Fibroblast of lung (primary cell): Measurements from ENCODE around the gene GSG1L. TPM values are rescaled to one million over a fixed set of nuclear protein-coding genes. Genes with fewer than 3 reads are reported as not detected.

Experiments used
- DNase-seq, 2 donors: peaks; one replicate each; pipeline versions ENCODE4 v3.0.0 to v3.0.0-alpha.2; 2010; ENCODE audit warnings: low read depth in 2 of 2
- H2AFZ ChIP-seq: 2 replicates; pipeline ENCODE4 v1.5.1; 2012; ENCODE audit warnings: low read length, control low read depth, inconsistent platforms
- H3K27ac ChIP-seq: 2 replicates; pipeline ENCODE4 v1.5.1; 2011; ENCODE audit warnings: low read length, control low read depth; ENCODE audit not compliant: insufficient read depth
- H3K27me3 ChIP-seq: 2 replicates; pipeline ENCODE4 v1.5.1; 2011; ENCODE audit warnings: mild to moderate bottlenecking, low read length; ENCODE audit not compliant: control insufficient read depth, insufficient read depth
- H3K36me3 ChIP-seq: 2 replicates; pipeline ENCODE4 v1.5.1; 2011; ENCODE audit warnings: low read length; ENCODE audit not compliant: control insufficient read depth, insufficient read depth
- H3K4me1 ChIP-seq: 2 replicates; pipeline ENCODE4 v1.5.1; 2011; ENCODE audit warnings: low read length; ENCODE audit not compliant: control insufficient read depth, insufficient read depth; ENCODE audit errors: extremely low read depth
- H3K4me2 ChIP-seq: 2 replicates; pipeline ENCODE4 v1.5.1; 2011; ENCODE audit warnings: low read length, control low read depth; ENCODE audit not compliant: insufficient read depth; ENCODE audit errors: extremely low read depth
- H3K4me3 ChIP-seq, 4 experiments: fragments of 200-600 bp in 1 of 4; sonication (generic) in 1 of 4; replicated peaks in 1 of 4; 2 replicates each; pipeline ENCODE4 v1.5.1; 2011 to 2016; ENCODE audit warnings: low read length in 4 of 4, low read depth in 3 of 4, mild to moderate bottlenecking in 3 of 4, control low read depth in 2 of 4, inconsistent platforms in 1 of 4, mixed read lengths in 1 of 4; ENCODE audit not compliant: insufficient read depth in 1 of 4; ENCODE audit errors: control extremely low read depth in 1 of 4
- H3K79me2 ChIP-seq: 2 replicates; pipeline ENCODE4 v1.5.1; 2012; ENCODE audit warnings: mild to moderate bottlenecking, low read length, inconsistent platforms; ENCODE audit not compliant: control insufficient read depth, insufficient read depth
- H3K9ac ChIP-seq: 2 replicates; pipeline ENCODE4 v1.5.1; 2011; ENCODE audit warnings: mild to moderate bottlenecking, low read length, control low read depth; ENCODE audit not compliant: insufficient read depth
- H3K9me3 ChIP-seq: 2 replicates; pipeline ENCODE4 v1.5.1; 2012; ENCODE audit warnings: low read depth, low read length; ENCODE audit not compliant: control insufficient read depth, insufficient read depth
- H4K20me1 ChIP-seq: 2 replicates; pipeline ENCODE4 v1.5.1; 2011; ENCODE audit warnings: low read length; ENCODE audit not compliant: control insufficient read depth, insufficient read depth; ENCODE audit errors: extremely low read depth
- EZH2 ChIP-seq: IDR thresholded peaks from 2 replicates; pipeline ENCODE4 v1.5.1; 2012; ENCODE audit warnings: low read length, control low read depth, mild to moderate bottlenecking; ENCODE audit errors: missing control alignments
- polyA plus RNA-seq, 2 donors: library from polyadenylated mRNA; depleted of rRNA in 1 of 2; stranded (reverse) in 1 of 2; unstranded in 1 of 2; fragments of >200 nt; gene quantifications; 2 replicates each; pipeline ENCODE4 v1.2.1, GENCODE V29; 2011 to 2012; ENCODE audit warnings: missing spikeins in 1 of 2
- total RNA-seq: library from RNA; depleted of rRNA; stranded (reverse); fragments of >200 nt; gene quantifications from 2 replicates; pipeline ENCODE4 v1.2.1, GENCODE V29; 2014
- TF ChIP-seq, protein P1 (sequence below), 2 donors: IDR thresholded peaks in 1 of 2; conservative IDR thresholded peaks in 1 of 2; 1 replicate in 1 of 2; 2 replicates in 1 of 2; pipeline ENCODE4 v1.5.1; 2011 to 2012; ENCODE audit warnings: low read length in 2 of 2, control low read depth in 1 of 2, inconsistent platforms in 1 of 2, low read depth in 1 of 2, mild to moderate bottlenecking in 1 of 2

The GSG1L gene
- total and polyA plus RNA-seq, 2 donors (not counting 1 experiment from before 2014, with no cell fraction given) = not detected

GRCh38 chr16:27827765-27828164 is 235.7 kb downstream of the GSG1L start:
- Histone ChIP-seq H3K4me1 (no peaks in the 10 kb centered on the region), H3K36me3 (no peaks in the 10 kb centered on the region)

GRCh38 chr16:27826893-27827289 is 236.6 kb downstream of the GSG1L start:
- no peaks in the 10 kb centered on the region for H3K9me3 ChIP-seq
- no peak overlapping the region for H3K4me2 ChIP-seq
- H3K4me1 ChIP-seq = no peaks in the 10 kb centered on the region
- H3K4me3 ChIP-seq = no peak overlapping the region
- TF ChIP-seq, protein P1, sequence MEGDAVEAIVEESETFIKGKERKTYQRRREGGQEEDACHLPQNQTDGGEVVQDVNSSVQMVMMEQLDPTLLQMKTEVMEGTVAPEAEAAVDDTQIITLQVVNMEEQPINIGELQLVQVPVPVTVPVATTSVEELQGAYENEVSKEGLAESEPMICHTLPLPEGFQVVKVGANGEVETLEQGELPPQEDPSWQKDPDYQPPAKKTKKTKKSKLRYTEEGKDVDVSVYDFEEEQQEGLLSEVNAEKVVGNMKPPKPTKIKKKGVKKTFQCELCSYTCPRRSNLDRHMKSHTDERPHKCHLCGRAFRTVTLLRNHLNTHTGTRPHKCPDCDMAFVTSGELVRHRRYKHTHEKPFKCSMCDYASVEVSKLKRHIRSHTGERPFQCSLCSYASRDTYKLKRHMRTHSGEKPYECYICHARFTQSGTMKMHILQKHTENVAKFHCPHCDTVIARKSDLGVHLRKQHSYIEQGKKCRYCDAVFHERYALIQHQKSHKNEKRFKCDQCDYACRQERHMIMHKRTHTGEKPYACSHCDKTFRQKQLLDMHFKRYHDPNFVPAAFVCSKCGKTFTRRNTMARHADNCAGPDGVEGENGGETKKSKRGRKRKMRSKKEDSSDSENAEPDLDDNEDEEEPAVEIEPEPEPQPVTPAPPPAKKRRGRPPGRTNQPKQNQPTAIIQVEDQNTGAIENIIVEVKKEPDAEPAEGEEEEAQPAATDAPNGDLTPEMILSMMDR (conservative IDR thresholded peaks at IDR 0.05 in 1 of 2, IDR thresholded peaks at IDR 0.05 in 1 of 2; ENCODE audit: low read depth in 1 of 2, low read length in 2 of 2) = no peak
- TF ChIP-seq EZH2 = no peak
- H3K27ac ChIP-seq = no peak overlapping the region
- no peak for DNase-seq
- H3K9ac ChIP-seq = no peak overlapping the region
- no peaks in the 10 kb centered on the region for H3K79me2 ChIP-seq
- no peaks in the 10 kb centered on the region for H4K20me1 ChIP-seq
- no peak overlapping the region for H2AFZ ChIP-seq
- H3K36me3 ChIP-seq = no peaks in the 10 kb centered on the region
- no peaks in the 10 kb centered on the region for H3K27me3 ChIP-seq

More at GRCh38 chr16:27827765-27828164, 235.7 kb downstream of the GSG1L start:
- Histone ChIP-seq H4K20me1 (no peaks in the 10 kb centered on the region), H3K4me2 (no peak overlapping the region), H3K27me3 (no peaks in the 10 kb centered on the region), H3K9me3 (no peaks in the 10 kb centered on the region), H2AFZ (no peak overlapping the region), H3K79me2 (no peaks in the 10 kb centered on the region), H3K4me3 (no peak overlapping the region), H3K9ac (no peak overlapping the region), H3K27ac (no peak overlapping the region)
- TF ChIP-seq, protein P1 (conservative IDR thresholded peaks at IDR 0.05 in 1 of 2, IDR thresholded peaks at IDR 0.05 in 1 of 2; ENCODE audit: low read depth in 1 of 2, low read length in 2 of 2) = no peak
- TF ChIP-seq EZH2 = no peak
- DNase-seq = no peak

GRCh38 chr16:27826081-27826892 is 237.2 kb downstream of the GSG1L start:
- H3K4me1 ChIP-seq = no peaks in the 10 kb centered on the region
- no peaks in the 10 kb centered on the region for H4K20me1 ChIP-seq
- H2AFZ ChIP-seq = no peak overlapping the region
- H3K27me3 ChIP-seq = no peaks in the 10 kb centered on the region
- H3K4me3 ChIP-seq = no peak overlapping the region
- H3K27ac ChIP-seq = no peak overlapping the region
- H3K36me3 ChIP-seq = no peaks in the 10 kb centered on the region
- TF ChIP-seq, protein P1 (conservative IDR thresholded peaks at IDR 0.05 in 1 of 2, IDR thresholded peaks at IDR 0.05 in 1 of 2; ENCODE audit: low read depth in 1 of 2, low read length in 2 of 2) = no peak
- TF ChIP-seq EZH2 = no peak
- no peak overlapping the region for H3K9ac ChIP-seq
- H3K4me2 ChIP-seq = no peak overlapping the region
- no peaks in the 10 kb centered on the region for H3K79me2 ChIP-seq
- H3K9me3 ChIP-seq = no peaks in the 10 kb centered on the region
- DNase-seq = no peak
